ENCODE data around the gene PDK2.

PDK2 gene

GRCh38 chr17:50088952-50089825 is 6.0 kb upstream of the PDK2 start:
- Histone ChIP-seq H3K79me2 (ENCODE audit: control insufficient read depth, low read length) (no peaks in the 10 kb centered on the region), H3F3A (ENCODE audit: control insufficient read depth, insufficient read depth) (peaks cover 2% of the 10 kb centered on the region; the same call in 1 of the 2 replicates)

GRCh38 chr17:50090071-50090470 is 5.1 kb upstream of the PDK2 start:
- peaks cover 2% of the 10 kb centered on the region; the same call in 1 of the 2 replicates for H3F3A ChIP-seq (ENCODE audit: control insufficient read depth, insufficient read depth)
- H4K20me1 ChIP-seq (ENCODE audit: control insufficient read depth, insufficient read depth, low read depth, low read length): no peaks in the 10 kb centered on the region
- no peaks in the 10 kb centered on the region for H3K9me2 ChIP-seq (replicated peaks; ENCODE audit: control insufficient read depth, low read length)
- H3K9me3 ChIP-seq (ENCODE audit: control insufficient read depth, insufficient read depth, low read length): no peaks in the 10 kb centered on the region
- peaks cover 11% of the 10 kb centered on the region for H3K4me1 ChIP-seq (ENCODE audit: control insufficient read depth, low read length)
- no peak overlapping the region for H3K4me2 ChIP-seq (ENCODE audit: low read length)
- H3K36me3 ChIP-seq (ENCODE audit: control insufficient read depth, low read length): no peaks in the 10 kb centered on the region
- TF ChIP-seq EZH2phosphoT487 (IDR thresholded peaks at IDR 0.05; ENCODE audit: borderline replicate concordance, low read length): no peak
- TF ChIP-seq CTCF (IDR thresholded peaks at IDR 0.05; ENCODE audit: low read depth, low read length, poor library complexity, severe bottlenecking): no peak
- H3K27ac ChIP-seq (ENCODE audit: low read depth, low read length): no peak overlapping the region
- H3K79me2 ChIP-seq (ENCODE audit: control insufficient read depth, low read length): no peaks in the 10 kb centered on the region
- no peaks in the 10 kb centered on the region for H3K27me3 ChIP-seq (ENCODE audit: control insufficient read depth, low read length)
- H3K4me3 ChIP-seq (ENCODE audit: low read length): no peak overlapping the region

More at GRCh38 chr17:50088952-50089825, 6.0 kb upstream of the PDK2 start:
- Histone ChIP-seq H3K4me3 (ENCODE audit: low read length) (no peak overlapping the region), H3K9me3 (ENCODE audit: control insufficient read depth, insufficient read depth, low read length) (no peaks in the 10 kb centered on the region), H3K27ac (ENCODE audit: low read depth, low read length) (no peak overlapping the region), H3K4me2 (ENCODE audit: low read length) (no peak overlapping the region), H3K9me2 (replicated peaks; ENCODE audit: control insufficient read depth, low read length) (no peaks in the 10 kb centered on the region), H3K27me3 (ENCODE audit: control insufficient read depth, low read length) (no peaks in the 10 kb centered on the region), H3K36me3 (ENCODE audit: control insufficient read depth, low read length) (no peaks in the 10 kb centered on the region), H4K20me1 (ENCODE audit: control insufficient read depth, insufficient read depth, low read depth, low read length) (no peaks in the 10 kb centered on the region), H3K4me1 (ENCODE audit: control insufficient read depth, low read length) (peaks cover 4% of the 10 kb centered on the region)
- TF ChIP-seq CTCF (IDR thresholded peaks at IDR 0.05; ENCODE audit: low read depth, low read length, poor library complexity, severe bottlenecking) (no peak), EZH2phosphoT487 (IDR thresholded peaks at IDR 0.05; ENCODE audit: borderline replicate concordance, low read length) (no peak)

- no peaks in the 10 kb centered on the region for H3K9me2 ChIP-seq (replicated peaks; ENCODE audit: control insufficient read depth, low read length)
- H3F3A ChIP-seq (ENCODE audit: control insufficient read depth, insufficient read depth): peaks cover 2% of the 10 kb centered on the region; the same call in 1 of the 2 replicates
- H3K27ac ChIP-seq (ENCODE audit: low read depth, low read length): no peak overlapping the region
- H3K4me1 ChIP-seq (ENCODE audit: control insufficient read depth, low read length): peaks cover 19% of the 10 kb centered on the region
- H3K9me3 ChIP-seq (ENCODE audit: control insufficient read depth, insufficient read depth, low read length): no peaks in the 10 kb centered on the region
- no peaks in the 10 kb centered on the region for H3K36me3 ChIP-seq (ENCODE audit: control insufficient read depth, low read length)
- H3K79me2 ChIP-seq (ENCODE audit: control insufficient read depth, low read length): peaks cover 5% of the 10 kb centered on the region
- no peaks in the 10 kb centered on the region for H4K20me1 ChIP-seq (ENCODE audit: control insufficient read depth, insufficient read depth, low read depth, low read length)
- H3K27me3 ChIP-seq (ENCODE audit: control insufficient read depth, low read length): no peaks in the 10 kb centered on the region
- H3K4me2 ChIP-seq (ENCODE audit: low read length): no peak overlapping the region
- TF ChIP-seq CTCF (IDR thresholded peaks at IDR 0.05; ENCODE audit: low read depth, low read length, poor library complexity, severe bottlenecking): no peak
- no peak for TF ChIP-seq EZH2phosphoT487 (IDR thresholded peaks at IDR 0.05; ENCODE audit: borderline replicate concordance, low read length)
- H3K4me3 ChIP-seq (ENCODE audit: low read length): no peak overlapping the region
Observed at GRCh38 chr17:50090971-50091917, 3.9 kb upstream of the PDK2 start.
